DMS53 (cell line): ENCODE data around the gene KIF2A.
A peak's percentile ranks its signal among the peaks of the same experiment; 100 is the strongest.

Source experiments
- DNase-seq: peaks from one replicate; lab custom pipeline; 2025; lab: John Stamatoyannopoulos, UW

The KIF2A gene

DNA sequence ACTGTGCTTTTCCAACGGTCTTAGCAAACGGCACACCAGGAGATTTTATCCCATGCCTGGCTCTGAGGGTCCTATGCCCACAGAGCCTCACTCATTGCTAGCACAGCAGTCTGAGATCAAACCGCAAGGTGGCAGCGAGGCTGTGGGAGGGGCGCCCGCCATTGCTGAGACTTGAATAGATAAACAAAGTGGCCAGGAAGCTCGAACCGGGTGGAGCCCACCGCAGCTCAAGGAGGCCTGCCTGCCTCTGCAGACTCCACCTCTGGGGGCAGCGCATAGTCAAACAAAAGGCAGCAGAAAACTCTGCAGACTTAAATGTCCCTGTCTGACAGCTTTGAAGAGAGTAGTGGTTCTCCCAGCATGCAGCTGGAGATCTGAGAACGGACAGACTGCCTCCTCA lies 14.2 kb upstream of the KIF2A start:
- DNase-seq: peak; percentile 41

DNA sequence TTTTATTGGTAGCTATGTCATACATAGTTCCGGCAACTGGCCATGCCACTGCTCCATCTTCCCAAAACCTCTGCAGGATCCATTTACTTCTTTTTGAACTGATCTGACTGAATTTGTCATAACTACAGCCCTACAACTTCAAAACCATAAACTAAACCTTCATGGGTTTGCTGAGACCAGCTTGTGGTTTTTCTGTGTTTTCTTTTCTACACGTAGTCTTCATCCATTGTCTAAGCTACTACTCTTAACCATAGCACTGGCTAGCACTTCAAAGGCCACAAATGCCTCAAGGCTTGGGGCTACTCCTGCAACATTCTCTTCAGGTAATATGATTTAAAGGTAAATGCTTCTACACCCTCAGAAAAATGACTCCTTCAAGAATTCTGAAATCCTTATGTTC lies 9.0 kb upstream of the KIF2A start:
- DNase-seq: no peak

DNA sequence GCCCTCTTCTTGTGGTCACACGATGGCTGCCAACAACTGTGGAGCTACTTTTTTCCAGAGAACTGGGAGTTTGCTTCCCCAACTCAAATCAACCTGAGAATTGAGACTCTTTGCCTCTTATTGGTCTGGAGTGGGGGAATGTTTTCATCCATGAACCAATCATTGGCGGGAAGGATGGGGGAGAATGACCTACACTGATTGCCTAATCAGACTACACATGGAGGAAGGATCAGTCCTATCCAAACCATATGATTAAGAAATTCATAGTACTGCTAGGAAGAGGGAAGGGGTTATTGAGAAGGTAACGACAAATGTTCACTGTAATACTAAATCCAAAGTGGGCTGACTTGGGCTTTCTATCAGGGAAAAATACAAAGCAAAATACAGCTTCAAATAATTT lies 7.9 kb upstream of the KIF2A start:
- DNase-seq: no peak

DNA sequence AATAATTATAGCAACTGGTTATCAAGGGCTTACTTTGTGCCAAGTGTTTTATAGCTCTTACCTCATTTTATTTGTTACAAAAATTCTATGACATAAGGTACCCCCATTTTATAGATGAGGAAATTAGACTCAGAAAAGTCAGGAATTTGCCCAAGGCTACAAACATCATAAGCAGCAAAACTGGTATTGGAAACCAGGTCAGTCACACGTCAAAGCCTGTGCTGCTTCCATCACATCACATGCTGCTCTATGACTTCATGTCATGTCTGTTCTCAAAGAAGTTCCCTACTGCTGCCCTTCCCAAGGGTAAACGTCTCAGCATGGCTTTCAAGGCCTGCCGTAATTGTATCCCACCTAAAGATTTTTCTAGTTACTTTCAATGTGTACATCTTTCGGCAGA lies 6.9 kb upstream of the KIF2A start:
- DNase-seq: no peak

DNA sequence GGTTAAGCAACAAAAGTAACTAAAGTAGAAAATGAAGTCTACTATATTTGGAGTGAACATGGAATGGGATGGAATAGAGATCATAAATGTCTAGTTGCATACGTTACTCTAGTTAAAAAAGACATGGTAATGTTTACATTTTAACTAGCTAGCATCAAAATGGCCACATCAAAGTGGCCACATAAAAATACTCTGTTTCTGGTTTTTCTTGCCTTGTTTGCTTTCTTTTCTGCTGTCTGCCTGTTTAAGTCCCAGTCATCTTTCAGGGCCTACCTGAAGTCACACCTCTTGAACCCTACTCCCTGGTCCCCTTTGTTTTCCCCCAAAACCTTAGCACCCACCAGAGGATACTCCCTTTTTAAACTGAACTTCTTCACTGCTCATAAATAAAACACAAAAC lies 6.4 kb upstream of the KIF2A start:
- DNase-seq: no peak

DNA sequence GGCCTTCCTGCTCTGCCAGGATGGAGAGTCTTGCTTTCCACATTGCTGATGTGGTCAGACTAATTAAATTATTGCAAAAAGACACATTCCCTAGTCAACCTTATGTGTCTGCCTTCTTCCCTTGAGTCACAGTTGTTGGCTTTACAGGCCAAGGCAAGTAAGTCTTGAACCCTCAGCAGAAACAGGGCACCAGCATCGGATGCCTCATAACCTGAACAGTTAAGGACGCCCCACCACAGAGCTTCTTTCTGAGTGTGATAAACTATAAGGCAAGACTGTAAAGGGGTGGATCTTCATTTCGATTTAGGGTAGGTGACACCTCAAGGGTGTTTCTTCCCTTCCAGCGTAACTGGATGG lies 670 bp upstream of the KIF2A start:
- DNase-seq: no peak

DNA sequence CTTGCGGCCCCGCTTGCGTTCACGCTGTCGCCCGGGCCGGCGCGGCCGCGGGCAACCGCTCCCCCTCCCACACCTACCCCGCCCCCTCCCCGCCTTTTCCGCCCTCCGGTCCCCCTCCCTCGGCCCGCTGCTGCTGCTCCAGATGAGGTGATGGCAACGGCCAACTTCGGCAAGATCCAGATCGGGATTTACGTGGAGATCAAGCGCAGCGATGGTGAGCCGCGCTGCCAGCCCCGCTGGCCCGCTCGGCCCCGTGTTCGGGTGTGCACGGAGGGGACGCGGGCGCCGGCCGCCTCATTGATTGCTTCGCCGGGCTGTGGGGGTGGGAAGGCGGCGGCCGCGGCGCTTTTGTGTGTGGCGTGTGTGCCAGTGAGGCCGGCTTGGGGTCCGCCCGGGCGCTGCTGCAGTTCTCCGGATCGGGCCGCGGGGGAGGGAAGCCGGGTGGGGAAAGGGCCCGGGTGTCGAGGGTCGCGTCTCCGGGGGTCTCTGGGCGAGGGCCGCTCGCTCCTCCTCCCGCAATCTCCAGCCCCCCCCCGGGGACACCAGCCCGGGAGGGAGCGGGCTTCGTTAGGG lies 403 bp downstream of the KIF2A start:
- peak; percentile 85 for DNase-seq

DNA sequence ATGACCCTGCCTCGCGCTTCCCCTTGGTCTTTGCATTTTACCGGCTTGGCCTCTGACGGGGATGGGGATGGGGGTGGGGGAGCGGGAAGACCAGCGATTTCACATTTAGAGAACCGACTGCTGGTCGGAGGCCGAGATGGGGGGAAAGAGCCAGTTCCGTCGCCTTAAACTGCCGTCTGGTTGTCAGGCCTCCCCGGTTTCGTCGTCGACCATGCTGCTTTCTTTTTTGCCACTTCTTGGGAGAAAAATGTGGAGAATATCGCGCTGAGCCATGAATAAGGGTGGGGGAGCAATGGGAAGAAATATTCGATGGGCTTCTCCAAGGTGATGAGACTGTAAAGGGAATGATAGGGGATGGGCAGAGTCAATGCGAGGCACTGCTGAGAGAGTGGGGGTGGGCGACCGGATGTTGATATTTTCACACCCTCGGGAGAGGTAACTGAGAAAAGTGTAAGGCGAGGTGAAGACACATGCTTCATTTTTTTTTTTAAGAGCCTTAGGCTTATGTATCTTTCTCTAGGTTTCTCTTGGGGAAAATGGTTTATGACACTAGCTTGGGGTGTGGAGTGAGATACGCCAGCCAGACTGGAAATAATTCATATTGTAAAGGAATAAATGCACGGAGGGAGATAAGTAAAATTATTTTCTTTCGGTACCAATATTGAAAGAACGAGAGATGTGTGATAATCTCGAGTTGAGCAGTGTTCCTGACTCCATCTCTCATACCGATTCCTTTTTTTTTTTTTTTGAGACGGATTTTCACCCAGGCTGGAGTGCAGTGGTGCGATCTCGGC lies 1.1 kb downstream of the KIF2A start:
- DNase-seq: peak; percentile 68

DNA sequence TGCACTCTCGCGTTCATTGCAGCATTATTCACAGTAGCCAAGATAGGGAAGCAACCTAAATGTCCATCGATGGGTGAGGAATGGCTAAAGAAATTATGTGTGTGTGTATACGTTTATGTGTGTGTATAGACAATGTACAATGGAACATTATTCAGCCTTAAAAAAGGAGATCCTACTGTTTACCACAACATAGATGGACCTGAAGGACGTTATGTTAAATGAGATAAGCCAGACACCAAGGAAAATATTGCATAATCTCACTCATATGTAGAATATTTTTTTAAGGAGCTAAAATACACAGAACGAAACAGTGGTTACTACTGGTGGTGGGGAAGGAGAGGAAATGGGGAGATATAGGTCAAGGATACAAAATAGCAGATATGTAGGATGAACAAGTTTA lies 2.4 kb downstream of the KIF2A start:
- DNase-seq: no peak

DNA sequence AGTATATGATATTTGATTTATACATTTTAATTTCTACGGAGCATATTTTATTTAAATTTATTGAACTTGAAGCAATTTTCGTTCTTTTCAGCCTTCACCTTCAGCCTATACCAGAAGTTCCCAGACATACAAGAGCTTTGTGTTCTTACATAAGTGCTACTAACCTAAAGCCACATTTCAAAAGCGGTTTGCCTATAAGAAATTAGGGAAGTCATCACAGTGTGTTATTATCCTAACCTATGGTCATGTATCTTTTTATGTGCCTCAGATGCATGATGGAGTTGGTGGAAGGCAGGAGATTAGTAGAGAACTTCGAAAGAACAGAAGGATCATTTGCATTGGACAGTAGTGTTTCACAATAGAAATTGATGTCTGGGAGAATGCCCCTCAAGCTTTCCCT lies 3.1 kb downstream of the KIF2A start:
- DNase-seq: no peak

DNA sequence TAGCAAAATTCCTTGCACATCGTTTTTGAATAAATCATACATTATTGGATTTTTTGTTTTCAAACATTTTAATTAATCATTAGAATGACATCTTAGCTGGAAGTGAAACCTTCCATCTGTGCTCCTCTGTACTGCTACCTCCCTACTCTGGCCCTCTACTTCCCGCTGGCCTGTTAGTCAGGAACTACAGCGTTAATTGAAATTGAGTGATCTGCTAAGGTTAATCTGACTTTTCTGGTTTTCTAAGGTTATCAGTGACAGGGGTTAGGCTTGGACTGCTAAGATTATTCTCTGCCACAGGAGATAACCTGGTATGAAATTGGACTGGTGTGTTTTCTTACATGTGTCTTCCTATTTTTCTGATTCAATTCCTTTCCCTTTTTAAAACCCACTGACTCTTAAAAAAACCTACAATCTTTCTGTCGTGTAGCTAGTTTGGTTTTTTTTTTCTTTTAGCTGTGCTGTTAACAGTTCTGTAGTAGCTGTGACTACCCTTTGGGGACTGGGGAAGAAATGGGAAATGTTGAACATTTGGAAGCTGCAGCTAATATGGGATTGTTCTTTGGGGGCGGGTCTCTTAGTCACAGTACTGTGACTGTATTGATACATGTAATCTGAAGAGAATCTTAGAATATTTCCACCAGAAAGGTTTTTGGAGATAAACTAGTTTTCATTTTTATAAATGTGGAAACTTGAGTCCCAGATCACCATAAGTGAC lies 4.6 kb downstream of the KIF2A start:
- DNase-seq: no peak

DNA sequence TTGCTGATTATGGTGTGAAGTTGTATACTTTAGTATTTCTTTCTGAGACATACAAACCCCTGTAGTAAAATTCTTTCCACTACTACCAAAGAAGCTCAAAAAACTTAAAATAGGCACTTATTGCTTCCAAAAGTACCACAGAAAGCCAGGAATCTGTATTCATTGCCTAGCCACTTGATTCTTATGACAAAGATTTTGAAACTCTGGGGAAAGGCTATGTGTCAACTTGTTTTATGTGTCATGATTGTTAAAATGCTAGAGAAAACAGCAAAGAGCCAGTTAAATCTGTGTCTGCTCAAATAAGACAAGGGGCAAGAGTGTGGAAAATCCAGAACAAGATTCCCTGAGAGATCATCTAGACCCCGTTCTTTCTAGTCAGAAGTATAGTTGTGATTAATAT lies 6.0 kb downstream of the KIF2A start:
- no peak for DNase-seq

DNA sequence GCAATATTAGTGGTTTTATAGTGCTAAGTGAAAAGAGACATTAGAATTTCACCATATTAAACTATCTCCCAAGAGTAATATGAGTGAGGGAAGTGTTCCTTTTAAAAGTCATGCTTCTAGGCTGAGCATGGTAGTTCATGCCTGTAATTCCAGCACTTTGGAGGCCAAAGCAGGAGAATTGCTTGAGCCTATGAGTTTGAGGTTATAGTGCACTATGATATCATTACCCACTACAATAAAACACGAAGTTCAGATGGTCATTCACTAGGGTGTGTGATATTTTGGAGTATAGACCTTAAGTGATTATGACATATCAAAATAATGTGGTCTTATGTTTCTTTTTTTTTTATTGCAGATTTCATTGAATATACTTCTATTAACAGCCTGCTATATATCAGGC lies 6.7 kb downstream of the KIF2A start:
- DNase-seq: no peak

DNA sequence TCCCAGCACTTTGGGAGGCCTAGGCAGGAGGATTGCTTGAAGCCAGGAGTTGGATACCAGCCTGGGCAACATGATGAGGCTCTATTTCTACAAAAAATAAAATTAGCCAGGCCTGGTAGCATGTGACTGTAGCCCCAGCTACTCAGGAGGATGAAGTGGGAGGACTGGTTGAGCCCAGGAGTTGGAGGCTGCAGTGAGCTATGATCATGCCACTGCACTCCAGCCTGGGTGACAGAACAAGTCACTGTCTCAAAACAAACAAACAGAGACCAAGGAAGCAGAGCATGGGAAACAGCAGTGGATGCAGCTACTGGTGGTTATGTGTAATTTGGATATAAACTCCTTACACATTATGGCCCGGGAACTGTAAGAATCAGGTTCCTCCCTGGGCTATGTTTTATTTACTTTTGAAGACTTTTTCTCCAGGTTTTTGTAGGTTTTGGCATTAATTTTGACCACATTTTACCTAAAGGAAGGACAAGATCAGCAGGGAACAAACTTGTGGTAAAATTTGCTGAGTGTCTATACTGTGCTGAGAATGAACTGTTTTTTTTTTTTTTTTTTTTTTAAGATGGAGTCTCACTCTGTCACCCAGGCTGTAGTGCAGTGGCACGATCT lies 8.3 kb downstream of the KIF2A start:
- DNase-seq: no peak

DNA sequence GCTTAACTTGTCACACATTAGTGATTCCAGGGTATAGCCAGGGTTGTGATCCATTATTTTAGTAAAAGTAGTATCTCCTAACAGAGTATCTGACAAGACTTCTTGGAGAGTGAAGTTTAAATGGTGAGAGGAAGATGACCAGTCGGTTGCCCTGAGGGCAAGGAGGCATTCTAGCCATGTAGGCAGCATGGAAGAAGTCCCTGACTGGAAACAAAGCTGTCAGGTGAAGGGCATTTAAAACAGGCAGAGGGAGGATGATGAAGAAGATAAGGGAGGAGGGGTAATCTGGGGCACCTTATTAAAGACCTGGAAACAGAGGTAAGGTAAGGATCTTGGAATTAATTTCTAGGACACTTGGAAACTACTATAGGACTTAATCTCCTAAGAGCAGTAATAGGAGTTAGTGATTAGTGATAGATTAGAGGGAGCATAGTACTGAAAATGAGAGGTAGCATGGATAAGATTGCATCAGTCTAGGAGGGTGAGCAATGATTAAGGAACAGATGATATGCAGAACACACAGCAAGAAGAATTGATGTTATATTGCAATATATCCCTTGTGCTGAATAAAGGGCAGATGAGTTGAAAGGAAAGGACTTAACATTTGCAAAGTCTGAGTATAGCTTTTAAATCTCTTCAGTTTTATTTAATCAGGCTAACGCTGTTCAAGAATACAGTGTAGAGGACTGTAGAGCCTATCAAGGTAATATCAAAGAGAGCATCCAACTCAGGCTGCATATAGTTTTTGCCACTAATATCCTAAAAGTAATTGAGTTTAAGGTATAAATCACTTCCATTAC lies 9.6 kb downstream of the KIF2A start:
- no peak for DNase-seq

DNA sequence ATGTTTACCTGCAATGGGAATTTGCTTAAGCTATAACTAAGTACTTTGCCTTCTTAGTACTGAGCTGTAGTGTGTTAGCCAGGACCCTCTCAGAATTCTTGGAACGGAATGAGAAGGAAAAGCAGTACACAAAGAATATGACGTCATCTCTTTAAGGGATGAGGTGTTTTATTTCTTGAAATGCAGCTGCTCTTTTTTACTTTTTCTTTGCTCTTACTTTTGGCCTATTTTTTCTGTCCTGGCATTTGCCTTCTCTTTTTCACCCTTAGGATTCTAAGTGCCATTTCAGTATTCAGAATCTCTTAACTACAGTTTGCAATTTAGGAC lies 10.1 kb downstream of the KIF2A start:
- DNase-seq: no peak

DNA sequence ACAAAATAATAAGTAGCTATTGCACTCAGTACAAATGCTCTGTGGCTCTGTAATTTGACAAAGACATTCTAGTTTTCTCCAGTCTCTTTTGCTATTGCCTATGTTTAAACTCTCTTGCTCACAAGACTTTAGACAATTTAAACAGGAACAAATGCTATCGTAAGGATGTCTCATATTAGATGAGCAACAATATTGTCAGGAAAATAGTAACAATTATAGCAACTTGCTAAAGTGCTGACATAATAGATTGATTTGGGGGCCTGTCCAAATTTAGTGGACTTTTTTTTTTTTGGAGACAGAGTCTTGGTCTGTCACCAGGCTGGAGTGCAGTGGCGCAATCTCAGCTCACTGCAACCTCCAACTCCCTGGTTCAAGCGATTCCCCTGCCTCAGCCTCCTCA lies 11.8 kb downstream of the KIF2A start:
- no peak for DNase-seq

DNA sequence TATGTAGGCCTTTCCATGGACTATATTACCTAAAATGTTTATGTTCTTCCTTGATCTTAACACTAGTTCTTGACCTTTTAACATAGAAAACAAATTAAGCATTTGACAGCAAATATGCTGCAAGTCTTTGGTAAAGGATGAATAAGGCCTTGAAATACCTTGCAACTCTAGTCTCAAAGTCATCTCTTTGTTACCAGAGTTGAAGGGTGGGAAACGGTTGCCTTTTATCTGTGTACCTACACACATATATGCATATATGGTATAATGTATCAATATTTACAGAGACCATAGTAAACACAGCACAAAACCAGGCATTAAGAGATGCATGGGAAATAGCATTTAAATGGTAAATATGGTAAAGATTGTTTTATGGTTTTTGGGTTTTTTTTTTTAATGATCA lies 16.5 kb downstream of the KIF2A start:
- no peak for DNase-seq

DNA sequence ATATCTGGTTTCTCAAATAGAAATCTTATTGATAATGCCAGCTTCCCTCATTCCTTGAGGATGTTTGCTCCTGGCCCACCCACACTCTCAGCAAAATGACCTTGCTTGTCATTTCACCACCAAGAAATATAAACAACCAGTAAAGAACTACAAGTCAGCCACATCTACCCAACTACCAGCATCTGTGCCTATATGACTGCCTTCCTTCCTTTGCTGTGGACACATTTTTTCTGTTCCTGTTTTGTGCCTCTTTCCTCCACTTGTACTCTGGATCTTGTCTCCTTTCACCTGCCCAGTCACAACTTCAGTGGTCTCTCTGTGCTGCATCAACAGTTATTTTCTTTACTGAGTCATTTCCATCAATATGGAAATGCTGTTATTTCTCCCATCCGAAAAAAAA lies 20.3 kb downstream of the KIF2A start:
- DNase-seq: no peak

DNA sequence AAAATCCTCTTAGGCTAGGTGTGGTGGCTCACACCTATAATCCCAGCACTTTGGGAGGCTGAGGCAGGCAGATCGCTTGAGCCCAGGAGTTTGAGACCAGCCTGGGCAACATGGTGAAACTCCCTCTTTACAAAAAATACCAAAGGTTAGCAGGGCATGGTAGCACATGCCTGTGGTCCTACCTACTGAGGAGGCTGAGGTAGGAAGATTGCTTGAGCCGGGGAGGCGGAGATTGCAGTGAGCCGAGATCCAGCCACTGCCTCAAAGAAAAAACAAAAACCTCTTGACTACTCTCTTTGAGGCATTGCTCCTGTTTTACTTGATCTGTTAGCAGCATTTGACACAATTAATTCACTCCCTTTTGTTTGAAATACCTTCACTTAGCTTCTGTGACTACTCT lies 20.7 kb downstream of the KIF2A start:
- DNase-seq: no peak

DNA sequence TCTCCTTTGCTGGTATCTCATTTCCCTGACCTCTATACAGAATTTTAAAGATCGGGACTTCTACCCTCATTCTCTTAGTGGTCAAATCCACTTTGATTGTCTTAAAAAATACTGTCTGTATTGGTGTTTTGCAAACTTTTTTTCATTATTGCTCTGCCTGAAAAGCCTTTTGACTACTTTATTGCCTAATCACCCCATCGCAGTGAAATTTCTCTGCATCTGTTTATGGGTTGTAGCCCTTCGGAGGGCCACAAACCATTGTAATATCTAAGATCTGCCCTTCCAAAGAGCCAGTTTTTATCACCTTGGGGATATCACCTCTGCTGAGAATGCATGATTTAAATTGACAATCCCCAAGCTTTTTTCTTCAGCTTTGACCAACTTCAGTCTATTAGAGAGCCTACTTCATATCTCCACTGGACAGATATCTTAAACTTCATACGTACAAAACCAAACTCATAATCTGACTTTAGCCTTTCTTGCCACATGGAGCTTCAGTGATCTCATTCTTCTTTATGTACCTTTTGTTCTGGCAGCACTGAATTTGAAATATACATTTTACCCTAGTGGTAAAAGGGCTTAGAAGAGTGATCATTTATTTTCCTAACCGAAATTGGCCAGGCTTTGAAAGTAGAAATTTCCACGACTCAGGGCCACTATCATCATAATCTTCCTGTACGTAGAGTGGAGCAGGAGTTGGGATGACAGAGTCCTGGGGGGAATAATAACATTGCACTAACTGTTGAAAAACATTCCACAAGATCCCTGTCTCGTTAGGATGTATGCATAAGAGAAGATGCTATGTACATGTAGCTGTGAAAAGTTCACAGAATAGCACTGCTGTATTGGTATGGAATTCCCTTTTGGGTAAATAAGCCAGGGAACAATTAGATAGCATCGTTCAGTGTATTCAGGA lies 21.4 kb downstream of the KIF2A start:
- no peak for DNase-seq
